ENCODE results near the gene TAF1D. TPM values are rescaled to one million over a fixed set of nuclear protein-coding genes. Genes with fewer than 3 reads are reported as not detected.

The TAF1D gene
- total RNA-seq, 2 experiments from 2014 or later: 161 to 173 TPM

GRCh38 chr11:93734427-93735222 is 6.7 kb downstream of the TAF1D start:
- intact Hi-C loops (cut with DNase I, micrococcal nuclease): no loop called here
- POLR2A ChIA-PET: interaction anchor here (1.2 kb wide), 1 partner anchor 14 kb away, joined by 4 read pairs; no protein-coding TSS in a partner anchor
- H3K36me3 ChIP-seq (ENCODE audit: insufficient read depth, low read length): peaks cover 93% of the 10 kb centered on the region
- H3K27me3 ChIP-seq (ENCODE audit: control insufficient read depth in 1 of 2, insufficient read depth in 2 of 2, low read length in 2 of 2): no peaks in the 10 kb centered on the region
- Mint-ChIP-seq H3K27me3 (no peaks in the 10 kb centered on the region), H3K9me3 (no peaks in the 10 kb centered on the region), H3K4me1 (ENCODE audit: low read depth) (peaks cover 81% of the 10 kb centered on the region), H3K4me3 (peak overlapping the region; percentile 20), H3K36me3 (ENCODE audit: low read depth) (peaks cover 98% of the 10 kb centered on the region), H3K27ac (peak overlapping the region; percentile 98)
- no peaks in the 10 kb centered on the region for H3K9me3 ChIP-seq (ENCODE audit: control insufficient read depth in 1 of 2, insufficient read depth in 1 of 2, low read length in 2 of 2)
- no peak for DNase-seq
- no peak overlapping the region for H3K27ac ChIP-seq (ENCODE audit: low read depth in 1 of 2, low read length in 2 of 2)
- no peak overlapping the region for H3K4me3 ChIP-seq (ENCODE audit: low read length)
- no peak for TF ChIP-seq CTCF (IDR thresholded peaks at IDR 0.05)
- peaks cover 20% of the 10 kb centered on the region for H3K4me1 ChIP-seq (ENCODE audit: insufficient read depth, low read length)
- no peak for ATAC-seq (ENCODE audit: poor library complexity)
- CTCF ChIA-PET: no interaction called here

- peaks cover 69% of the 10 kb centered on the region for H3K4me1 Mint-ChIP-seq (ENCODE audit: low read depth)
These were observed 7.8 kb downstream of the TAF1D start for GRCh38 chr11:93733474-93733873.

GRCh38 chr11:93732237-93732892 is 8.9 kb downstream of the TAF1D start:
- TF ChIP-seq CTCF (IDR thresholded peaks at IDR 0.05): no peak
- intact Hi-C loops (cut with DNase I, micrococcal nuclease): no loop called here
- Mint-ChIP-seq H3K36me3 (ENCODE audit: low read depth) (peaks cover 98% of the 10 kb centered on the region), H3K27ac (peak overlapping the region; percentile 98), H3K4me3 (no peak overlapping the region), H3K9me3 (no peaks in the 10 kb centered on the region), H3K27me3 (no peaks in the 10 kb centered on the region), H3K4me1 (ENCODE audit: low read depth) (peaks cover 58% of the 10 kb centered on the region)
- Histone ChIP-seq H3K27ac (ENCODE audit: low read depth in 1 of 2, low read length in 2 of 2) (no peak overlapping the region), H3K9me3 (ENCODE audit: control insufficient read depth in 1 of 2, insufficient read depth in 1 of 2, low read length in 2 of 2) (no peaks in the 10 kb centered on the region), H3K4me3 (ENCODE audit: low read length) (no peak overlapping the region), H3K36me3 (ENCODE audit: insufficient read depth, low read length) (peaks cover 99% of the 10 kb centered on the region), H3K27me3 (ENCODE audit: control insufficient read depth in 1 of 2, insufficient read depth in 2 of 2, low read length in 2 of 2) (no peaks in the 10 kb centered on the region), H3K4me1 (ENCODE audit: insufficient read depth, low read length) (peaks cover 15% of the 10 kb centered on the region)
- DNase-seq (no peak), ATAC-seq (ENCODE audit: poor library complexity) (no peak)
- ChIA-PET CTCF (interaction anchor here (1.8 kb wide), 1 partner anchor 8 kb away, joined by 3 read pairs; no protein-coding TSS in a partner anchor), POLR2A (interaction anchor here (3.8 kb wide), 1 partner anchor 9 kb away, joined by 22 read pairs; the partner anchor contains the start of genes C11orf54 and TAF1D)

More at GRCh38 chr11:93733474-93733873, 7.8 kb downstream of the TAF1D start:
- TF ChIP-seq CTCF (IDR thresholded peaks at IDR 0.05): no peak
- Histone ChIP-seq H3K36me3 (ENCODE audit: insufficient read depth, low read length) (peaks cover 99% of the 10 kb centered on the region), H3K27ac (ENCODE audit: low read depth in 1 of 2, low read length in 2 of 2) (peak overlapping the region in 1 of 2 donors; percentile 10), H3K4me3 (ENCODE audit: low read length) (no peak overlapping the region), H3K27me3 (ENCODE audit: control insufficient read depth in 1 of 2, insufficient read depth in 2 of 2, low read length in 2 of 2) (no peaks in the 10 kb centered on the region), H3K4me1 (ENCODE audit: insufficient read depth, low read length) (peaks cover 16% of the 10 kb centered on the region), H3K9me3 (ENCODE audit: control insufficient read depth in 1 of 2, insufficient read depth in 1 of 2, low read length in 2 of 2) (no peaks in the 10 kb centered on the region)
- CTCF ChIA-PET: no interaction called here
- intact Hi-C loops (cut with DNase I, micrococcal nuclease): no loop called here
- peak overlapping the region; percentile 98 for H3K27ac Mint-ChIP-seq
- no peaks in the 10 kb centered on the region for H3K27me3 Mint-ChIP-seq
- ATAC-seq (ENCODE audit: poor library complexity) (no peak), DNase-seq (no peak)
- no peak overlapping the region for H3K4me3 Mint-ChIP-seq
- H3K9me3 Mint-ChIP-seq: no peaks in the 10 kb centered on the region
- H3K36me3 Mint-ChIP-seq (ENCODE audit: low read depth): peaks cover 98% of the 10 kb centered on the region
- POLR2A ChIA-PET: interaction anchor here (3.8 kb wide), 1 partner anchor 7 kb away, joined by 22 read pairs; the partner anchor contains the start of genes C11orf54 and TAF1D

All from CD4-positive, alpha-beta T cell (primary cell).